Type B pancreatic cell (in vitro differentiated cells): ENCODE measurements around the gene FCHO1. TPM values are rescaled to one million over a fixed set of nuclear protein-coding genes. Genes with fewer than 3 reads are reported as not detected.
A peak's percentile ranks its signal among the peaks of the same experiment; 100 is the strongest.

ENCODE experiments used
- DNase-seq: peaks from one replicate; pipeline ENCODE4 v3.0.0; 2021; ENCODE audit warnings: mixed read lengths; ENCODE audit not compliant: unreplicated experiment; ENCODE audit errors: extremely low spot score
- H3K27ac Mint-ChIP-seq: 2 replicates; pipeline ENCODE4 v1.8.0; 2021; ENCODE audit warnings: mild to moderate bottlenecking, mixed read lengths
- H3K27me3 Mint-ChIP-seq: 2 replicates; pipeline ENCODE4 v1.8.0; 2021; ENCODE audit warnings: mixed read lengths
- H3K36me3 Mint-ChIP-seq: 2 replicates; pipeline ENCODE4 v1.8.0; 2021; ENCODE audit warnings: mixed read lengths
- H3K4me1 Mint-ChIP-seq: one replicate; pipeline ENCODE4 v1.8.0; 2021; ENCODE audit warnings: mixed read lengths; ENCODE audit not compliant: unreplicated experiment
- H3K4me3 Mint-ChIP-seq: 2 replicates; pipeline ENCODE4 v1.8.0; 2021; ENCODE audit warnings: mild to moderate bottlenecking, mixed read lengths
- H3K9me3 Mint-ChIP-seq: 2 replicates; pipeline ENCODE4 v1.8.0; 2021; ENCODE audit warnings: mixed read lengths
- CTCF ChIP-seq: fragments of 200-600 bp; sonication (generic); conservative IDR thresholded peaks from 2 replicates; pipeline ENCODE4 v1.5.0; 2021; ENCODE audit warnings: antibody characterized with exemption, mild to moderate bottlenecking
- total RNA-seq: library from RNA; stranded (reverse); gene quantifications from 2 replicates; pipeline ENCODE4 v1.2.1, GENCODE V29; 2021; ENCODE audit warnings: low replicate concordance

The FCHO1 gene
- total RNA-seq, 1 donor from 2014 or later, result 4.4 TPM

DNA sequence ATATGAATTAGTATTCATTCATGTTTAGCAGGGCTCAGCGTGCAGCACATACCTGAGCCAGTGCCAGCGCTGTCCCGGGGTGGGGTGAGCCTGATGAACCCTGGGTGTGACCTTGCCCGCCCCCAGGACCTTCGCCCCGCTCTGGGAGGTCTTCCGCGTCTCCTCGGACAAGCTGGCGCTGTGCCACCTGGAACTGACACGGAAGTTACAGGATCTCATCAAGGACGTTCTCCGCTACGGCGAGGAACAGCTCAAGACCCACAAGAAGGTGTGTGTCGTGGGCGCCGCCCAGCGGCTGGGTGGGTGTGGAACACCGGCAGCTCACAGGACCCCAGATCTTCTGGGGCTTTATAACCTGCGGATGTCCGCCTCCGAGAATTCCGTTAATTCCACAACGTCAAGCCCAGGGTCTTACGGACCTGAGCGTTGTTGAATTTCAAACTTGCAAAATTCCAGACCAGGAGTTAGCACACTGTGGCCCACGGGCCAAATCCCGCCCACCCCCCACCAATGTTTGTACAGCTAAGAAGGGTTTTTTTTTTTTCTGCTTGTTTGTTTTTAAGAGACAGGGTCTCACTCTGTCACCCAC lies 15.4 kb downstream of the FCHO1 start:
- Mint-ChIP-seq H3K4me1 (peaks cover 5% of the 10 kb centered on the region), H3K36me3 (no peaks in the 10 kb centered on the region), H3K9me3 (no peaks in the 10 kb centered on the region), H3K4me3 (peak overlapping the region; percentile 78), H3K27ac (peak overlapping the region; percentile 85), H3K27me3 (peaks cover 5% of the 10 kb centered on the region)
- peak; percentile 85 for TF ChIP-seq CTCF
- peak; percentile 84 for DNase-seq

- Mint-ChIP-seq H3K9me3 (no peaks in the 10 kb centered on the region), H3K4me3 (no peak overlapping the region), H3K4me1 (peaks cover 5% of the 10 kb centered on the region), H3K27ac (no peak overlapping the region), H3K36me3 (no peaks in the 10 kb centered on the region), H3K27me3 (peaks cover 5% of the 10 kb centered on the region)
- DNase-seq, result no peak
- no peak for TF ChIP-seq CTCF
Measured at GRCh38 chr19:17767559-17767958, 16.3 kb downstream of the FCHO1 start.

GRCh38 chr19:17770613-17771012 lies 19.3 kb downstream of the FCHO1 start:
- no peak for TF ChIP-seq CTCF
- H3K9me3 Mint-ChIP-seq, result no peaks in the 10 kb centered on the region
- DNase-seq, result no peak
- peaks cover 8% of the 10 kb centered on the region for H3K27me3 Mint-ChIP-seq
- H3K36me3 Mint-ChIP-seq, result no peaks in the 10 kb centered on the region
- H3K4me1 Mint-ChIP-seq, result peaks cover 9% of the 10 kb centered on the region
- H3K27ac Mint-ChIP-seq, result no peak overlapping the region
- H3K4me3 Mint-ChIP-seq, result no peak overlapping the region

GRCh38 chr19:17772172-17772571 lies 20.9 kb downstream of the FCHO1 start:
- Mint-ChIP-seq H3K36me3 (no peaks in the 10 kb centered on the region), H3K27ac (no peak overlapping the region), H3K4me3 (no peak overlapping the region), H3K4me1 (peaks cover 4% of the 10 kb centered on the region), H3K9me3 (no peaks in the 10 kb centered on the region), H3K27me3 (peaks cover 8% of the 10 kb centered on the region)
- TF ChIP-seq CTCF, result no peak
- no peak for DNase-seq

- no peaks in the 10 kb centered on the region for H3K36me3 Mint-ChIP-seq
- TF ChIP-seq CTCF, result peak; percentile 81
- H3K4me3 Mint-ChIP-seq, result no peak overlapping the region
- H3K9me3 Mint-ChIP-seq, result no peaks in the 10 kb centered on the region
- H3K27ac Mint-ChIP-seq, result no peak overlapping the region
- no peak for DNase-seq
- H3K4me1 Mint-ChIP-seq, result peaks cover 9% of the 10 kb centered on the region
- peaks cover 11% of the 10 kb centered on the region for H3K27me3 Mint-ChIP-seq
Measured at GRCh38 chr19:17775245-17775927, 24.1 kb downstream of the FCHO1 start.
